Keratinocyte (primary cell): ENCODE measurements around the gene DNPH1. TPM values are rescaled to one million over a fixed set of nuclear protein-coding genes. Genes with fewer than 3 reads are reported as not detected.

Experiments used
- DNase-seq: peaks from one replicate; pipeline ENCODE4 v3.0.0-alpha.2; 2011; ENCODE audit warnings: low read depth, missing footprints, low spot score
- FAIRE-seq: peaks from 2 replicates; lab custom pipeline; 2011; peaks lifted over from hg19 to GRCh38; lab: Jason Lieb, UNC
- H2AFZ ChIP-seq: 2 replicates; pipeline ENCODE4 v1.6.0; 2012; ENCODE audit warnings: low read length, control low read depth, inconsistent platforms; ENCODE audit not compliant: control insufficient read depth
- H3K27ac ChIP-seq: 2 replicates; pipeline ENCODE4 v1.5.1; 2011; ENCODE audit warnings: low read length; ENCODE audit not compliant: control insufficient read depth, insufficient read depth
- H3K27me3 ChIP-seq: 3 replicates; pipeline ENCODE4 v1.6.0; 2011; ENCODE audit warnings: low read length; ENCODE audit not compliant: control insufficient read depth, insufficient read depth; ENCODE audit errors: extremely low read depth
- H3K36me3 ChIP-seq, 2 experiments: 2 replicates in 1 of 2; 3 replicates in 1 of 2; pipeline ENCODE4 v1.5.1; 2011; ENCODE audit warnings: low read length in 2 of 2, mild to moderate bottlenecking in 1 of 2; ENCODE audit not compliant: control insufficient read depth in 2 of 2, insufficient read depth in 2 of 2; ENCODE audit errors: extremely low read depth in 1 of 2
- H3K4me1 ChIP-seq: 3 replicates; pipeline ENCODE4 v1.5.1; 2011; ENCODE audit warnings: low read length; ENCODE audit not compliant: control insufficient read depth, insufficient read depth; ENCODE audit errors: extremely low read depth
- H3K4me2 ChIP-seq: 3 replicates; pipeline ENCODE4 v1.6.0; 2011; ENCODE audit warnings: low read depth, low read length; ENCODE audit not compliant: control insufficient read depth, insufficient read depth; ENCODE audit errors: extremely low read depth
- H3K4me3 ChIP-seq, 3 experiments: fragments of 200-600 bp in 1 of 3; sonication (generic) in 1 of 3; 2 replicates in 2 of 3; 3 replicates in 1 of 3; pipeline ENCODE4 v1.5.1; 2011 to 2016; ENCODE audit warnings: low read length in 3 of 3, mild to moderate bottlenecking in 3 of 3, control low read depth in 2 of 3, inconsistent platforms in 1 of 3, low read depth in 1 of 3, mixed read lengths in 1 of 3, mixed run types in 1 of 3, moderate library complexity in 1 of 3; ENCODE audit not compliant: control insufficient read depth in 2 of 3, insufficient read depth in 2 of 3; ENCODE audit errors: extremely low read depth in 1 of 3
- H3K79me2 ChIP-seq: 2 replicates; pipeline ENCODE4 v1.6.0; 2012; ENCODE audit warnings: low read length; ENCODE audit not compliant: control insufficient read depth, insufficient read depth
- H3K9ac ChIP-seq: 3 replicates; pipeline ENCODE4 v1.6.0; 2011; ENCODE audit warnings: low read length; ENCODE audit not compliant: control insufficient read depth, insufficient read depth; ENCODE audit errors: extremely low read depth
- H3K9me1 ChIP-seq: 3 replicates; pipeline ENCODE4 v1.6.0; 2011; ENCODE audit warnings: low read length; ENCODE audit not compliant: control insufficient read depth, insufficient read depth; ENCODE audit errors: extremely low read depth
- H3K9me3 ChIP-seq: 2 replicates; pipeline ENCODE4 v1.5.1; 2012; ENCODE audit warnings: low read depth, low read length; ENCODE audit not compliant: control insufficient read depth
- H4K20me1 ChIP-seq: 3 replicates; pipeline ENCODE4 v1.6.0; 2011; ENCODE audit warnings: low read length; ENCODE audit not compliant: control insufficient read depth, insufficient read depth; ENCODE audit errors: extremely low read depth
- CTCF ChIP-seq, 3 experiments: IDR thresholded peaks in 1 of 3; conservative IDR thresholded peaks in 1 of 3; optimal IDR thresholded peaks in 1 of 3; 2 replicates in 2 of 3; 3 replicates in 1 of 3; pipeline versions ENCODE3 to v1.5.1; 2011; ENCODE audit warnings: low read length in 3 of 3, mild to moderate bottlenecking in 3 of 3, moderate library complexity in 2 of 3, control low read depth in 1 of 3, inconsistent platforms in 1 of 3; ENCODE audit not compliant: insufficient read depth in 2 of 3; ENCODE audit errors: extremely low read depth in 1 of 3
- EZH2 ChIP-seq: IDR thresholded peaks from one replicate; pipeline ENCODE4 v1.6.1; 2012; ENCODE audit warnings: inconsistent platforms, mild to moderate bottlenecking, low read length, moderate library complexity
- dilution Hi-C: fragments of 300-500 bp; cut with MboI; formaldehyde crosslinking; loops from one replicate; pipeline ENCODE4 v1.7.0; 2020; ENCODE audit warnings: low sequenced_read_pairs; ENCODE audit not compliant: extremely low pct_ligation_motif_present
- polyA plus RNA-seq, 5 experiments: library from polyadenylated mRNA; depleted of rRNA in 3 of 5; stranded (reverse) in 3 of 5; stranded (forward) in 1 of 5; unstranded in 1 of 5; fragments of >200 nt; gene quantifications; 1 replicate in 1 of 5; 2 replicates in 3 of 5; 3 replicates in 1 of 5; pipeline versions ENCODE4 v1.2.1 to v1.2.3, GENCODE V29; 2011 to 2012; ENCODE audit warnings: missing spikeins in 2 of 5, low read depth in 1 of 5, low replicate concordance in 1 of 5

Gene DNPH1
- polyA plus RNA-seq, 1 donor (not counting 4 experiments of a cell fraction or from before 2014, with no cell fraction given), result 73.9 TPM

- FAIRE-seq (no peak), DNase-seq (no peak)
- Histone ChIP-seq H3K36me3 (no peaks in the 10 kb centered on the region), H3K27ac (no peak overlapping the region), H3K79me2 (no peaks in the 10 kb centered on the region), H3K4me3 (no peak overlapping the region), H3K9ac (no peak overlapping the region), H3K4me2 (no peak overlapping the region), H3K27me3 (peaks cover 47% of the 10 kb centered on the region), H3K9me3 (no peaks in the 10 kb centered on the region), H3K9me1 (no peaks in the 10 kb centered on the region), H3K4me1 (no peaks in the 10 kb centered on the region), H2AFZ (no peak overlapping the region), H4K20me1 (no peaks in the 10 kb centered on the region)
- peak; percentile 84 for TF ChIP-seq EZH2
- TF ChIP-seq CTCF (optimal IDR thresholded peaks at IDR 0.05 in 1 of 3, IDR thresholded peaks at IDR 0.05 in 1 of 3, conservative IDR thresholded peaks at IDR 0.05 in 1 of 3; ENCODE audit: extremely low read depth in 1 of 3, insufficient read depth in 2 of 3, low read length in 3 of 3), result no peak
- dilution Hi-C loops, result no loop called here
Observed at GRCh38 chr6:43274916-43275597, 45.8 kb upstream of the DNPH1 start.

DNA sequence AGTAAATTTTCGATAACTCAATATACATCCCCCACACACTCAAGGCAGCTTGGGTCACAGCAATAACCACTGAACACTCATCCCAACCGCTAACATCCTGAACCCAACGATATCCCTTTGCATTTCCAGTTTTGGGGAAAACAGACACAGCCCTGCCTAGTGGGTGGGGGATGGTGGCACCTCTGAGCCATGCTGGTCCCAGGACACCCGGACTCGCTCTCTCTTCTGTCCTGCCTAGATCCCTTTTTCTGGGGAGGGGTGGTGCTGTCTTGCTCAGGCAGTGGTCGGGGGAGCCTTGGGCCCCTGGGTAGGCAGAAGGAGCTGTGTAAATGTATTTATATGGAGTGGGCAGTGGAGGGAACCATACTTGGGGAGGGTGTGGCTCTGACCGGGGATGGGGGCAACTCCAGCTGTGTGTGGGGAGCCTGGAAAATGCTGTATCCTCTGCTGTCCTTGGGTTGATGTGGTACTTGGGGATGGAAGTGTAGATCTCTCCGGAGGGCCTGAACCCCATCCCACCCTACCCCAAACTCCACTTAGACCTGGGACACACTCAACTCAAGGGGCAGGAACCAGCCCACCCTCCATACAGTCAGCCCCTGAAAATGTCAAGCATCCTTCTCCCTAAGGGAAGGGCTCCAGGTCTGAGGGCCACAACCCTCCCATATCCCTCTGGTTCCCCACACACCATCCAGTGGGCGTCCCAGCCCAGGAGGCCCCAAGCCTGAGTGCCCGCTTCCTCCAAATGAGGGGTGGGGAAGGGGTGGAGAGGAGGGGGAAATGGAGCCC, 45.0 kb upstream of the DNPH1 start:
- peak; percentile 54 for TF ChIP-seq EZH2
- TF ChIP-seq CTCF (optimal IDR thresholded peaks at IDR 0.05 in 1 of 3, IDR thresholded peaks at IDR 0.05 in 1 of 3, conservative IDR thresholded peaks at IDR 0.05 in 1 of 3; ENCODE audit: extremely low read depth in 1 of 3, insufficient read depth in 2 of 3, low read length in 3 of 3), result no peak
- Histone ChIP-seq H3K4me1 (peaks cover 2% of the 10 kb centered on the region), H3K9me3 (no peaks in the 10 kb centered on the region), H3K36me3 (no peaks in the 10 kb centered on the region), H3K4me2 (no peak overlapping the region), H3K79me2 (no peaks in the 10 kb centered on the region), H3K27ac (no peak overlapping the region), H3K9me1 (no peaks in the 10 kb centered on the region), H3K4me3 (no peak overlapping the region), H3K9ac (no peak overlapping the region), H4K20me1 (no peaks in the 10 kb centered on the region), H3K27me3 (peaks cover 52% of the 10 kb centered on the region), H2AFZ (no peak overlapping the region)
- dilution Hi-C loops, result no loop called here
- FAIRE-seq (no peak), DNase-seq (no peak)
